GM10266 (cell line): Measurements from ENCODE around the gene C1QTNF9B.
"Not testable (repeated sequence)": the region's sequence is repeated elsewhere in the genome, so short reads cannot be mapped to it uniquely, and the experiment has no call there.

Experiments
- DNase-seq: peaks from one replicate; pipeline ENCODE4 v3.0.0; 2012; ENCODE audit errors: extremely low spot score
- TF ChIP-seq, protein P1 (sequence below): IDR thresholded peaks from 2 replicates; pipeline ENCODE4 v1.5.1; 2012; ENCODE audit warnings: mild to moderate bottlenecking, low read depth; ENCODE audit not compliant: control insufficient read depth, insufficient read depth; ENCODE audit errors: missing control alignments

C1QTNF9B gene

GRCh38 chr13:23889615-23890607 lies 7.4 kb downstream of the C1QTNF9B start:
- TF ChIP-seq, protein P1, sequence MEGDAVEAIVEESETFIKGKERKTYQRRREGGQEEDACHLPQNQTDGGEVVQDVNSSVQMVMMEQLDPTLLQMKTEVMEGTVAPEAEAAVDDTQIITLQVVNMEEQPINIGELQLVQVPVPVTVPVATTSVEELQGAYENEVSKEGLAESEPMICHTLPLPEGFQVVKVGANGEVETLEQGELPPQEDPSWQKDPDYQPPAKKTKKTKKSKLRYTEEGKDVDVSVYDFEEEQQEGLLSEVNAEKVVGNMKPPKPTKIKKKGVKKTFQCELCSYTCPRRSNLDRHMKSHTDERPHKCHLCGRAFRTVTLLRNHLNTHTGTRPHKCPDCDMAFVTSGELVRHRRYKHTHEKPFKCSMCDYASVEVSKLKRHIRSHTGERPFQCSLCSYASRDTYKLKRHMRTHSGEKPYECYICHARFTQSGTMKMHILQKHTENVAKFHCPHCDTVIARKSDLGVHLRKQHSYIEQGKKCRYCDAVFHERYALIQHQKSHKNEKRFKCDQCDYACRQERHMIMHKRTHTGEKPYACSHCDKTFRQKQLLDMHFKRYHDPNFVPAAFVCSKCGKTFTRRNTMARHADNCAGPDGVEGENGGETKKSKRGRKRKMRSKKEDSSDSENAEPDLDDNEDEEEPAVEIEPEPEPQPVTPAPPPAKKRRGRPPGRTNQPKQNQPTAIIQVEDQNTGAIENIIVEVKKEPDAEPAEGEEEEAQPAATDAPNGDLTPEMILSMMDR = peak; percentile 46
- peak; percentile 35 for DNase-seq

- TF ChIP-seq, protein P1 = peak; percentile 89
- peak; percentile 93 for DNase-seq
These were observed 8.4 kb downstream of the C1QTNF9B start, which contains the start of gene MIPEP for GRCh38 chr13:23888658-23889614. Gene MIPEP (minus strand): TSS chr13:23889400. CDS start chr13:23889320, 80 bp downstream.

GRCh38 chr13:23884361-23884760 lies 12.9 kb downstream of the C1QTNF9B start:
- DNase-seq = not testable (repeated sequence)

DNA sequence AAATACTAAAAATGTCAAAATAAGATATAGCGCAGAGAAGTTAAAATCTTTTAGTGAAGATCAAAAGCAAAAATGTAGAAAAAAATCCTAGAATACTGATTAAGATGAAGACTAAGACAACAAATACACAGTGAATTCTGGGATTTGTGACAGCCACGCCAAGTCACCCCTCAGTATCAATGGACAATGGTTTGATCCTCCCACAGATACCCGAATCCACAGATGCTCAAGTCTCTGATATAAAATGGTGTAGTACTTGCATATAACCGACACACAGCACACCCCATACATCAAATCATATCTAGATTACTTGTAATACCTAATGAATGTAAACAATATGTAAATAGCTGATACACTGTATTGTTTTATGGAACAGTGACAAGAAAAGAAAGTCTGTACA lies 14.0 kb downstream of the C1QTNF9B start:
- TF ChIP-seq, protein P1 = no peak
- no peak for DNase-seq

- DNase-seq = not testable (repeated sequence)
These were observed 15.9 kb downstream of the C1QTNF9B start for GRCh38 chr13:23881402-23881800.

DNA sequence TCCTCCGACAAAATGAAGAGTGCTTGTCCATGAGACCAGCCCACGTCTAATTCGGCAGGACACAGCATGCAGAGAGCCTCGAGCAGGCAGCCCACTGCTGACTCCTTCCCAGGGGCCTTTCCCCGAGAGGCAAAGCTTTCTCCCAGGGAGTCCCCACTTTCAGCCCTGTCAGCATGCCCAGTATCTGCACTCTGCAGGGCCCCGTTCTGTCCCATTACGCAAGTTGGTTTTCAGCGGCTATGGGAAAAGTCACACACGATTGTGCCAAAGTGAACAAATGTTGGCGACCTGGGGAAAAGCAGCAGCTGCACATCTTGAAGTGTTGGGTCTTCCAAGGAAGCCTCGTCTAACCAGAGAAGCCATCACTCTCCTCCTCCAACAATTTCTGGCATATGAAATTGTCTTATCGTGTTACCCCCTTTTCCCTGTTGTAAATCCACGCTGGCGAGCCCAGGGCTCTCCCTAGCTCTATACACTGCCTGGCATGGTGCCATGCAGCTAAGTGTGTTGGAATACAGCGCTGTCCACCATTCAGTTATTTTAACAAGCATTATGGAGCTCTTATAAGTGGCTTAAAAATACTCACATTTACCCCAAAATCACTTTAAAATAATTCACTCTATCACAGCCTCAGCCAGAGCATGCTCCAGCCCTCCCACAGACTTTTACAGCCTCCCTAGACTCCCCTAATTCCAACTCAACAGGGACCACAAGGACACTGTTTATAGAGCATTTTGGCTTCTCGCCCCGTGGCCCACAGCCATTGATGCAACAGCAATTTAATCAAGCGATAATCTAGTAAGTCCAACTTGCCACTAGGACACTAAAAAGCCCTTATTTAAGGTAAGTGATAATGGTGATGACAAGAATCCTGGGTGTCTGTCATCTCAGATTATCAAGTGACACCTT lies 16.6 kb downstream of the C1QTNF9B start:
- not testable (repeated sequence) for DNase-seq

DNA sequence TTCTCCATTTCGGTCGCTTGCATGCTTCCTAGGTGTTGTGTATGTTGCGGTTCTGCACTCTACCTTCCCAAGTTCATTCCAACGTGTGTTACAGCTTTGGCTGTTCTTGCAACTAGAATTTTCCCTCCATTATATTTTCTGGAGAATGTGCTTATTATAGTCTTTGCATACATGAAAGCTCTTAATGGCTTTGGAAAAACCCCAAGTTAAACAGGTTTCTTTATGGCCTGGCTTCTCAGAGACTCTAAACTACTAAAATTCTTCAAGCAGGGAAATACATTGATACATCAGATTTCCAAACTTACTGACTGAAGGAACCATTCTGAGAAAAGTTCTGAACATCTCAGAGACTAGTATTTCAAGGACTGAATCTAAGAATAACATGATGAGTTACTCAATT lies 20.0 kb downstream of the C1QTNF9B start:
- DNase-seq = no peak
- TF ChIP-seq, protein P1 = no peak

DNA sequence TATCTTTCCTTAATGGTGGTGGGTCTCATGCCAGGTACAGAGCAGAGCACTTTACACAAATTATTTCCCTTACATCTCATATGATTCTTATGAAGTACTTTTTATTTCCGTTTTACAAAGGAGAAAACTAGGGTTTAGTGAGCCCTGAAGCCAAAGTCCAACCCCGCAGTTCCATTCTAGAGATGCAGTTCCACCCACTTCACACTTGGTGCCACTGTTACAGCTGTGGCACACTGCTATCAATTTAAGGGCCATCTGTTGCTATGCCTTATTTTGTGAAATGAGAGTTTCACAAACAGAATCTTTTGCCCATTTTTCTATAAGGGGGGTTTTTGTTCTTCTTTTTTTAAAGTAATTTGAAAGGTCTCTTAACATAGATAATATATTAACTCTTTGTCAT lies 21.0 kb downstream of the C1QTNF9B start:
- TF ChIP-seq, protein P1 = peak; percentile 8
- no peak for DNase-seq
